ENCODE results near the gene SUSD3.

- TF ChIP-seq CTCF (IDR thresholded peaks at IDR 0.05) (no peak), POLR2AphosphoS5 (IDR thresholded peaks at IDR 0.05) (no peak), POLR2A (IDR thresholded peaks at IDR 0.05) (no peak)
Observed at GRCh38 chr9:93068956-93069355, 10.5 kb downstream of the SUSD3 start.

All from breast epithelium (tissue), 3 donors.